Gastroesophageal sphincter (tissue), 4 donors: ENCODE data around the gene ZNF439. TPM values are rescaled to one million over a fixed set of nuclear protein-coding genes. Genes with fewer than 3 reads are reported as not detected.
"Not testable (repeated sequence)": the region's sequence is repeated elsewhere in the genome, so short reads cannot be mapped to it uniquely, and the experiment has no call there.

Experiments used
- ATAC-seq: fragments of 150-250 bp; one replicate; pipeline ENCODE4 v1.9.1; 2016; ENCODE audit warnings: mild to moderate bottlenecking, moderate library complexity
- H3K27ac ChIP-seq, 4 donors: fragments of 200-600 bp; sonication (generic) in 3 of 4; 1 replicate in 3 of 4; 2 replicates in 1 of 4; pipeline ENCODE4 v1.5.1; 2016 to 2019
- H3K27me3 ChIP-seq: fragments of 200-600 bp; sonication (generic); one replicate; pipeline ENCODE4 v1.5.1; 2019
- H3K36me3 ChIP-seq, 2 donors: fragments of 200-600 bp; sonication (generic); one replicate each; pipeline ENCODE4 v1.5.1; 2019; ENCODE audit warnings: control low read depth in 1 of 2
- H3K4me1 ChIP-seq, 3 donors: fragments of 200-600 bp; sonication (generic); 1 replicate in 2 of 3; 2 replicates in 1 of 3; pipeline ENCODE4 v1.5.1; 2016 to 2019; ENCODE audit warnings: control low read depth in 2 of 3
- H3K4me3 ChIP-seq, 2 donors: fragments of 200-600 bp; sonication (generic); one replicate each; pipeline ENCODE4 v1.5.1; 2019; ENCODE audit warnings: mild to moderate bottlenecking in 1 of 2, moderate library complexity in 1 of 2
- H3K9me3 ChIP-seq, 3 donors: fragments of 200-600 bp; sonication (generic); one replicate each; pipeline ENCODE4 v1.5.1; 2017 to 2019; ENCODE audit warnings: control low read depth in 2 of 3
- CTCF ChIP-seq, 4 experiments: fragments of 200-600 bp in 2 of 4; fragments of 450-650 bp in 2 of 4; sonication (generic) in 1 of 4; IDR thresholded peaks; one replicate each; pipeline ENCODE4 v1.5.1; 2017 to 2019; ENCODE audit warnings: antibody characterized with exemption in 4 of 4, mild to moderate bottlenecking in 2 of 4, moderate library complexity in 2 of 4
- EP300 ChIP-seq: sonication (generic); formaldehyde crosslinking; IDR thresholded peaks from one replicate; pipeline ENCODE4 v1.6.1; 2017; ENCODE audit warnings: antibody characterized with exemption, mild to moderate bottlenecking
- POLR2A ChIP-seq, 2 donors: fragments of 450-650 bp; IDR thresholded peaks; one replicate each; pipeline ENCODE4 v1.6.1; 2017; ENCODE audit warnings: antibody characterized with exemption in 2 of 2, mild to moderate bottlenecking in 2 of 2, moderate library complexity in 1 of 2
- POLR2AphosphoS5 ChIP-seq: sonication (generic); formaldehyde crosslinking; IDR thresholded peaks from one replicate; pipeline ENCODE4 v1.6.1; 2017; ENCODE audit warnings: antibody characterized with exemption
- WGBS, 2 donors: methylation state at CpG; one replicate each; pipeline ENCODE4 v1.1.5; 2018; ENCODE audit warnings: low coverage in 1 of 2; 5-methylcytosine and 5-hydroxymethylcytosine counted together
- total RNA-seq, 4 donors: library from RNA; depleted of rRNA; stranded (reverse); fragments of >200 nt; gene quantifications; one replicate each; pipeline ENCODE4 v1.1.0, GENCODE V29; 2016

The ZNF439 gene
- total RNA-seq, 4 donors from 2014 or later = 6.5 to 18.1 (median 8.5) TPM

GRCh38 chr19:11833541-11833940 lies 15.0 kb upstream of the ZNF439 start:
- Histone ChIP-seq H3K4me1 (no peaks in the 10 kb centered on the region), H3K36me3 (peaks cover 16 to 59% of the 10 kb centered on the region in 2 donors), H3K9me3 (peaks cover 0 to 58% (median 3%) of the 10 kb centered on the region in 3 donors), H3K27ac (no peak overlapping the region), H3K27me3 (no peaks in the 10 kb centered on the region), H3K4me3 (no peak overlapping the region)
- 90 to 98% methylated on average over 1 to 2 of the region's 2 CpGs for WGBS, 2 donors
- ATAC-seq = no peak
- no peak for TF ChIP-seq CTCF (IDR thresholded peaks at IDR 0.05)
- TF ChIP-seq POLR2AphosphoS5 = no peak
- no peak for TF ChIP-seq POLR2A (IDR thresholded peaks at IDR 0.05)
- no peak for TF ChIP-seq EP300

GRCh38 chr19:11835626-11836066 lies 12.9 kb upstream of the ZNF439 start:
- peaks cover 0 to 42% (median 3%) of the 10 kb centered on the region in 3 donors for H3K9me3 ChIP-seq

GRCh38 chr19:11843722-11844121 lies 4.8 kb upstream of the ZNF439 start:
- H3K4me3 ChIP-seq = no peak overlapping the region
- no peaks in the 10 kb centered on the region for H3K36me3 ChIP-seq
- no peak for TF ChIP-seq POLR2A (IDR thresholded peaks at IDR 0.05)
- TF ChIP-seq POLR2AphosphoS5 = no peak
- no peak for TF ChIP-seq EP300
- no peak for TF ChIP-seq CTCF (IDR thresholded peaks at IDR 0.05)
- ATAC-seq = no peak
- 60 to 86% methylated on average over 1 of the region's 2 CpGs for WGBS, 2 donors
- no peaks in the 10 kb centered on the region for H3K27me3 ChIP-seq
- no peaks in the 10 kb centered on the region for H3K9me3 ChIP-seq
- peaks cover 0 to 7% (median 0%) of the 10 kb centered on the region in 3 donors for H3K4me1 ChIP-seq
- no peak overlapping the region for H3K27ac ChIP-seq

More at GRCh38 chr19:11835626-11836066, 12.9 kb upstream of the ZNF439 start:
- H3K36me3 ChIP-seq = peaks cover 16 to 41% of the 10 kb centered on the region in 2 donors
- not testable (repeated sequence) for H3K4me1 ChIP-seq, H3K27ac ChIP-seq, H3K4me3 ChIP-seq, ATAC-seq, H3K27me3 ChIP-seq
- 100% methylated on average over 1 of the region's 2 CpGs for WGBS, 2 donors

- H3K27me3 ChIP-seq, H3K9me3 ChIP-seq, ATAC-seq, H3K4me3 ChIP-seq, H3K36me3 ChIP-seq: not testable (repeated sequence)
- peak overlapping the region in 3 of 4 donors; percentile 82 to 84 (median 84) for H3K27ac ChIP-seq
- WGBS, 2 donors = 36 to 80% methylated on average over 1 to 2 of the region's 6 CpGs
- peaks cover 0 to 23% (median 4%) of the 10 kb centered on the region in 3 donors for H3K4me1 ChIP-seq
These were observed 911 bp upstream of the ZNF439 start for GRCh38 chr19:11847615-11848014.

GRCh38 chr19:11848200-11848593 lies 329 bp upstream of the ZNF439 start:
- peaks cover 0 to 23% (median 4%) of the 10 kb centered on the region in 3 donors for H3K4me1 ChIP-seq
- TF ChIP-seq POLR2AphosphoS5 (no peak), EP300 (no peak), POLR2A (IDR thresholded peaks at IDR 0.05) (no peak), CTCF (IDR thresholded peaks at IDR 0.05) (no peak)
- H3K9me3 ChIP-seq = no peaks in the 10 kb centered on the region
- H3K27ac ChIP-seq = peak overlapping the region; percentile 4 to 84 (median 83)
- no peaks in the 10 kb centered on the region for H3K27me3 ChIP-seq
- H3K4me3 ChIP-seq = peak overlapping the region; percentile 57 to 67
- H3K36me3 ChIP-seq = no peaks in the 10 kb centered on the region
- 38 to 53% methylated on average over 3 to 7 of the region's 11 CpGs for WGBS, 2 donors
- ATAC-seq = no peak

- H3K9me3 ChIP-seq, H3K4me3 ChIP-seq, H3K27me3 ChIP-seq, H3K36me3 ChIP-seq, ATAC-seq, H3K27ac ChIP-seq: not testable (repeated sequence)
- peaks cover 0 to 23% (median 4%) of the 10 kb centered on the region in 3 donors for H3K4me1 ChIP-seq
- 83 to 92% methylated on average over 2 to 4 of the region's 4 CpGs for WGBS, 2 donors
These were observed 1.8 kb downstream of the ZNF439 start for GRCh38 chr19:11850289-11850688.
